Suprapubic skin (tissue), 4 donors: ENCODE data around the gene PPIE.
"Not testable (repeated sequence)": the region's sequence is repeated elsewhere in the genome, so short reads cannot be mapped to it uniquely, and the experiment has no call there.

ENCODE experiments used
- CTCF ChIP-seq, 2 donors: fragments of 200-600 bp in 1 of 2; fragments of 450-650 bp in 1 of 2; sonication (generic) in 1 of 2; IDR thresholded peaks; one replicate each; pipeline ENCODE4 v1.5.1; 2016 to 2019; ENCODE audit warnings: antibody characterized with exemption in 2 of 2, mild to moderate bottlenecking in 1 of 2, moderate library complexity in 1 of 2
- POLR2A ChIP-seq, 2 donors: fragments of 450-650 bp; IDR thresholded peaks; one replicate each; pipeline ENCODE4 v1.6.1; 2017; ENCODE audit warnings: antibody characterized with exemption in 2 of 2, mild to moderate bottlenecking in 2 of 2, moderate library complexity in 2 of 2
- POLR2AphosphoS5 ChIP-seq, 3 donors: sonication (generic); formaldehyde crosslinking; IDR thresholded peaks; one replicate each; pipeline ENCODE4 v1.6.1; 2017; ENCODE audit warnings: antibody characterized with exemption in 3 of 3

GRCh38 chr1:39787108-39787375, 48.4 kb downstream of the PPIE start:
- not testable (repeated sequence) for TF ChIP-seq POLR2AphosphoS5, CTCF, POLR2A (IDR thresholded peaks at IDR 0.05)
